ENCODE measurements around the gene TNFAIP8.

The TNFAIP8 gene

DNA sequence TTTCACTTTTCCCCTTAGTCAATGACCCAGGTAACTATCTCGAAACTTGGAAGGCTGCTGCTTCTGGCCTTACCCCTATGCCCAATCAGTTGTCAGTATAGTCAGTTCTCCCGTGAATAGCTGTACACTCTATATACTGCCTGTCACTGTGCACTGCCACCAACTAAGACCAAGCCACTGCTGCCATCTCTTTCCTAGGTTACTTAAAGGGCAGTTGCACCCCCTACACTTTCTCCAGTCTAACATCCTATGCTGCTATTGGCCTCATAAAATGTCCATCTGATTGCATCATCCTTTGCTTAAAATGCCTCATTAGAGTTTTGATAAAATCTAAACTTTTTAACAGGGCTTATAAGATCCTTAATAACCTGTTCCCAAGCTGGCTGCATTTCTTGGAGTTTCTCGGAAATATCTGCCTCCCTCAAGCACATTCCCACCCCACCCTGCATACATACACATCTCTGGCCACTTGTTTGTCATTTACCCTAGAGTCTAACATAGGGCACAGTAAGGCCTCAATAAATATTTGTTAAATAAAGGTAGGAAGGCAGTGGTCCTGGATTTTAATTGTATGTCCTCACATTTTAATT is 32.8 kb upstream of the TNFAIP8 start:
- H3K9me3 ChIP-seq (replicated peaks in 1 of 11) = no peaks in the 10 kb centered on the region
- peaks cover 0 to 4% (median 0%) of the 10 kb centered on the region in 11 experiments; a peak in 1 of 22 replicates for H3K36me3 ChIP-seq
- TF ChIP-seq Cebpa-rat (IDR thresholded peaks at IDR 0.05) = peak in 3 of 11 experiments; percentile 9 to 53 (median 37); a peak in 4 of 22 replicates
- no peaks in the 10 kb centered on the region for H3K27me3 ChIP-seq
- peaks cover 0 to 13% (median 0%) of the 10 kb centered on the region in 11 experiments; a peak in 3 of 22 replicates for H4K20me1 ChIP-seq
- H3K27ac ChIP-seq = peak overlapping the region in 4 of 11 experiments; percentile 3 to 56 (median 21); a peak in 7 of 22 replicates
- peak overlapping the region in 8 of 11 experiments; percentile 1 to 81 (median 36); a peak in 9 of 22 replicates for H3K4me2 ChIP-seq
- H3K4me1 ChIP-seq = peaks cover 69 to 98% (median 82%) of the 10 kb centered on the region in 10 experiments
- H3K4me3 ChIP-seq = no peak overlapping the region
- H3K9ac ChIP-seq = no peak overlapping the region

DNA sequence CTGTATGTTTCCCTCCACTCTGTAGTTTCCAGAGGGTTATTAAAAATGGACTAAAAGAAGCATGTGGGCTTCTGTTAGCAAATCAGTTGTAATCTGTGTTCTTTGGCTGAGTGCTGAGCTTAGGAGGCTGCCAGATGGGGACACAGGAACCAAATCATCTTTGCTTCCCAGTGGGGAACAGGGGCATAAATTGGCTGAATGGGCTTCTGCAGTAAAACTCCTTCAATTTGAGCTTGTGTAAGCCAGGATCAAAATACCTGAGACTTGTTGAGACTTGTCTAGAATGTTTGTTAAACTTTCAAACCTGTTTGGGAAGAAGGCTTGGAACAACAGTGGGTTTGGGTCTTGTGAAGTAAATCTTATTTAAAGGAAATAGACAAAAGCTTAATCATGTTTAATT is 32.2 kb upstream of the TNFAIP8 start:
- no peaks in the 10 kb centered on the region for H3K9me3 ChIP-seq (replicated peaks in 1 of 11)
- H3K4me1 ChIP-seq = peaks cover 63 to 98% (median 78%) of the 10 kb centered on the region in 10 experiments
- H3K4me3 ChIP-seq = no peak overlapping the region
- H3K4me2 ChIP-seq = peak overlapping the region in 9 of 11 experiments; percentile 1 to 81 (median 56); a peak in 13 of 22 replicates
- no peak overlapping the region for H3K9ac ChIP-seq
- H3K27ac ChIP-seq = peak overlapping the region in 6 of 11 experiments; percentile 3 to 56 (median 25); a peak in 8 of 22 replicates
- H3K36me3 ChIP-seq = peaks cover 0 to 4% (median 0%) of the 10 kb centered on the region in 11 experiments; a peak in 1 of 22 replicates
- no peaks in the 10 kb centered on the region for H3K27me3 ChIP-seq
- no peak for TF ChIP-seq Cebpa-rat (IDR thresholded peaks at IDR 0.05)
- H4K20me1 ChIP-seq = peaks cover 0 to 13% (median 0%) of the 10 kb centered on the region in 11 experiments; a peak in 3 of 22 replicates

- Histone ChIP-seq H3K36me3 (peaks cover 0 to 8% (median 0%) of the 10 kb centered on the region in 11 experiments; a peak in 5 of 22 replicates), H3K4me3 (no peak overlapping the region), H3K27me3 (no peaks in the 10 kb centered on the region), H3K4me2 (peak overlapping the region in 3 of 11 experiments; percentile 52 to 81 (median 64); a peak in 4 of 22 replicates), H3K9ac (no peak overlapping the region), H4K20me1 (peaks cover 0 to 25% (median 0%) of the 10 kb centered on the region in 11 experiments; a peak in 3 of 22 replicates), H3K4me1 (peaks cover 60 to 98% (median 78%) of the 10 kb centered on the region in 10 experiments), H3K9me3 (replicated peaks in 1 of 11) (peaks cover 0 to 3% (median 0%) of the 10 kb centered on the region in 11 experiments; a peak in 1 of 22 replicates), H3K27ac (peak overlapping the region in 2 of 11 experiments; percentile 38 to 56; a peak in 3 of 22 replicates)
- TF ChIP-seq Cebpa-rat (IDR thresholded peaks at IDR 0.05) = no peak
These were observed 31.0 kb upstream of the TNFAIP8 start for GRCh38 chr5:119324842-119325241.

- Histone ChIP-seq H3K4me2 (peak overlapping the region; percentile 5 to 69 (median 49); a peak in 21 of 22 replicates), H3K4me3 (no peak overlapping the region), H3K27me3 (no peaks in the 10 kb centered on the region), H3K9ac (no peak overlapping the region), H3K9me3 (replicated peaks in 1 of 11) (peaks cover 0 to 8% (median 0%) of the 10 kb centered on the region in 11 experiments; a peak in 4 of 22 replicates), H3K4me1 (peaks cover 64 to 97% (median 80%) of the 10 kb centered on the region in 10 experiments), H3K36me3 (peaks cover 0 to 24% (median 6%) of the 10 kb centered on the region in 11 experiments; a peak in 10 of 22 replicates), H3K27ac (peak overlapping the region in 9 of 11 experiments; percentile 4 to 57 (median 19); a peak in 13 of 22 replicates), H4K20me1 (peaks cover 0 to 44% (median 0%) of the 10 kb centered on the region in 11 experiments; a peak in 3 of 22 replicates)
- no peak for TF ChIP-seq Cebpa-rat (IDR thresholded peaks at IDR 0.05)
These were observed 28.8 kb upstream of the TNFAIP8 start for GRCh38 chr5:119327018-119327417.

GRCh38 chr5:119328753-119329602 is 26.8 kb upstream of the TNFAIP8 start:
- Histone ChIP-seq H3K9ac (no peak overlapping the region), H3K27ac (peak overlapping the region in 3 of 11 experiments; percentile 23 to 46 (median 26); a peak in 2 of 22 replicates), H3K4me1 (peaks cover 62 to 96% (median 79%) of the 10 kb centered on the region in 10 experiments)

DNA sequence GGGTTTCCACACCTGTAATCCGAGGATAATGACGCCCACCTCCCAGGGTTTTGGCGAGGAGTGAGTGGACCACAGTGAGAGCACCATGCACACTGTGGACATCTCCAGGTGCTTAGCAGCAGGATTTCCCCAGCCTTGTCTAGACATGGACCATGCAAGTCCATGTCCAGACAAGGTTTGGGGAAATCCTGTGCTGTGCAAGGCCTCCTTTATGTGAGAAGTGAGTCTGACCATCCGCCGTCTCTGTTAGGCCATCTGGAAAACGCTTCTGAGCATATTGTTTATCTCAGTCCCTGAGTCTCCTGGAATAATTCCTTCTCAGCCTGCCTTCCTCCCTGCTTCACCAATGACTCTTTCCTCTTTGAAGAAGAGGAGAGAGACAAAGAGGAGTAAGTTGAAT is 26.2 kb upstream of the TNFAIP8 start:
- Histone ChIP-seq H3K27ac (peak overlapping the region in 6 of 11 experiments; percentile 0 to 53 (median 36); a peak in 7 of 22 replicates), H3K4me2 (peak overlapping the region; percentile 26 to 69 (median 57); a peak in 17 of 22 replicates), H3K4me3 (no peak overlapping the region), H3K9ac (no peak overlapping the region), H4K20me1 (peaks cover 0 to 45% (median 0%) of the 10 kb centered on the region in 11 experiments; a peak in 3 of 22 replicates), H3K4me1 (peaks cover 59 to 92% (median 79%) of the 10 kb centered on the region in 10 experiments), H3K27me3 (no peaks in the 10 kb centered on the region), H3K9me3 (replicated peaks in 1 of 11) (peaks cover 0 to 8% (median 0%) of the 10 kb centered on the region in 11 experiments; a peak in 4 of 22 replicates), H3K36me3 (peaks cover 0 to 31% (median 6%) of the 10 kb centered on the region in 11 experiments; a peak in 11 of 22 replicates)
- no peak for TF ChIP-seq Cebpa-rat (IDR thresholded peaks at IDR 0.05)

More at GRCh38 chr5:119328753-119329602, 26.8 kb upstream of the TNFAIP8 start:
- no peaks in the 10 kb centered on the region for H3K27me3 ChIP-seq
- peaks cover 0 to 52% (median 0%) of the 10 kb centered on the region in 11 experiments; a peak in 3 of 22 replicates for H4K20me1 ChIP-seq
- H3K4me2 ChIP-seq = peak overlapping the region in 9 of 11 experiments; percentile 26 to 69 (median 58); a peak in 11 of 22 replicates
- peaks cover 0 to 31% (median 6%) of the 10 kb centered on the region in 11 experiments; a peak in 11 of 22 replicates for H3K36me3 ChIP-seq
- H3K9me3 ChIP-seq (replicated peaks in 1 of 11) = peaks cover 0 to 8% (median 0%) of the 10 kb centered on the region in 11 experiments; a peak in 4 of 22 replicates
- H3K4me3 ChIP-seq = no peak overlapping the region
- no peak for TF ChIP-seq Cebpa-rat (IDR thresholded peaks at IDR 0.05)

DNA sequence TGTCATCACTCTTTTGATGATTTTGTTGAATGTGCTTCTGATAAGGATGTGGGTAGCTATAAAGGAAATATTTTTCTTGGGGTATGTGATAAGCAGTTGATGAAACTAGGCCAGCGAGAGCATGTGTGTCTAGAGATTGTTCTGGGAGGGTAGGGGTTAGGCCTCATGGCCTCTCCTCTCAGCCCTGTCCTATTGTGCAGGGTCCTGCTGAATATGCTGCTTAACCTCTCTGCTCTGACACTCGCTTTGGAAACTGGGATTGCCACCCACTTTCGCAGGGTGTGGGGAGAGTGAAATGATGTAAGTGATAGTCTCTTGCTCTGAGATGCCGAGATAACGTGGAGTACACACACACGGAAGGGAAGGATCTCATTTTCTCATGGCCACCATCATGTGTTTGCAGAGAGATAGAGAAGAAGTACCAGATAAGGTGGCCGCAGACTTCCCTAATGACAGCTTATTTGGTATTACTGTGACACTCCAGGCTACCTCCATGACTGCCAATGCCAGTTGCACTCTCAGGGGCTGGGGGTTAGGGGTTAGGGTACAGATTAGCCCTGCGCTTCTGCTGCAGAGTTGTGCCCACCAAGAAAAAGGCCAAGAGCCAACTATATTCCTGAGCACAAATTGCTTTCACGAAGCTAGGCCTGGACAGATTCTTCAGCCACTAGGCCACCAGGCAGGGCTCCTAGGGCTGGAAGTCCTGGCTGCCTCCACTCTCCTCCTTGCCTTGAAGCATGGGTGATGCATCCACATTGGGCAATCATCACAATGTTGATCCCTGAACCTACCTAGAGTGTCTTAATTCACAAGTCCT is 25.2 kb upstream of the TNFAIP8 start:
- Histone ChIP-seq H3K9ac (no peak overlapping the region; a peak in 1 of 22 replicates), H3K4me1 (peaks cover 67 to 95% (median 87%) of the 10 kb centered on the region in 10 experiments), H4K20me1 (peaks cover 0 to 39% (median 0%) of the 10 kb centered on the region in 11 experiments; a peak in 2 of 22 replicates), H3K9me3 (replicated peaks in 1 of 11) (peaks cover 0 to 8% (median 0%) of the 10 kb centered on the region in 11 experiments; a peak in 4 of 22 replicates), H3K27ac (peak overlapping the region in 5 of 11 experiments; percentile 0 to 53 (median 46); a peak in 5 of 22 replicates), H3K36me3 (peaks cover 0 to 31% (median 6%) of the 10 kb centered on the region in 11 experiments; a peak in 11 of 22 replicates), H3K27me3 (no peaks in the 10 kb centered on the region), H3K4me3 (no peak overlapping the region), H3K4me2 (peak overlapping the region in 10 of 11 experiments; percentile 14 to 62 (median 36); a peak in 13 of 22 replicates)
- TF ChIP-seq Cebpa-rat (IDR thresholded peaks at IDR 0.05) = no peak
